Measurements from ENCODE around the gene BCL2L12. TPM values are rescaled to one million over a fixed set of nuclear protein-coding genes. Genes with fewer than 3 reads are reported as not detected.

The BCL2L12 gene
- total RNA-seq, 1 experiment from 2014 or later, result 145 TPM

DNA sequence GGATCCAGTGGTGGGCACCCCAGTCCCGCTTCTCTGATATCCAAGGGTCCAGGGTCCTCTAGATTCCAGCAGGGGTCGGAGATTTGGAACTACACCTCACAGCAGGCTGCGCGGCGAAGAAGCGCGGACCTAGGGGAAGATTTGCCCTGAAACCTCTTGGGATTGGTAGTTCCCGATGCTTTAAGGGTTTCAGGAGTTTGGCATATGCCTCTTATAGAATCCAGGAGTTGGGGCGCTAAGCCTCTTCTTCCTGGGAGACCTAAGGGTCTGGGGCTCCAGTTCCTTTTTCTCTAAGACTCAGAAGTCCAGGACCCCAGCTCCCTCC is 349 bp downstream of the BCL2L12 start:
- H4K8ac ChIP-seq (replicated peaks; ENCODE audit: insufficient read length, low read depth, low read length), result no peak overlapping the region
- H3K27ac Mint-ChIP-seq, result peak overlapping the region; percentile 96 to 99 (median 96); a peak in 4 of 7 replicates

More for the DNA sequence above, 349 bp downstream of the BCL2L12 start:
- H2BK5ac ChIP-seq (ENCODE audit: insufficient read length, low read length), result no peak overlapping the region
- H3K9ac ChIP-seq (ENCODE audit: extremely low read depth, insufficient read length, low read length), result peak overlapping the region; percentile 74
- TF ChIP-seq, protein P1, sequence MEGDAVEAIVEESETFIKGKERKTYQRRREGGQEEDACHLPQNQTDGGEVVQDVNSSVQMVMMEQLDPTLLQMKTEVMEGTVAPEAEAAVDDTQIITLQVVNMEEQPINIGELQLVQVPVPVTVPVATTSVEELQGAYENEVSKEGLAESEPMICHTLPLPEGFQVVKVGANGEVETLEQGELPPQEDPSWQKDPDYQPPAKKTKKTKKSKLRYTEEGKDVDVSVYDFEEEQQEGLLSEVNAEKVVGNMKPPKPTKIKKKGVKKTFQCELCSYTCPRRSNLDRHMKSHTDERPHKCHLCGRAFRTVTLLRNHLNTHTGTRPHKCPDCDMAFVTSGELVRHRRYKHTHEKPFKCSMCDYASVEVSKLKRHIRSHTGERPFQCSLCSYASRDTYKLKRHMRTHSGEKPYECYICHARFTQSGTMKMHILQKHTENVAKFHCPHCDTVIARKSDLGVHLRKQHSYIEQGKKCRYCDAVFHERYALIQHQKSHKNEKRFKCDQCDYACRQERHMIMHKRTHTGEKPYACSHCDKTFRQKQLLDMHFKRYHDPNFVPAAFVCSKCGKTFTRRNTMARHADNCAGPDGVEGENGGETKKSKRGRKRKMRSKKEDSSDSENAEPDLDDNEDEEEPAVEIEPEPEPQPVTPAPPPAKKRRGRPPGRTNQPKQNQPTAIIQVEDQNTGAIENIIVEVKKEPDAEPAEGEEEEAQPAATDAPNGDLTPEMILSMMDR (conservative IDR thresholded peaks at IDR 0.05), result peak; percentile 30; the same call in 1 of the 3 replicates
- H3K4ac ChIP-seq (ENCODE audit: low read depth, low read length), result no peak overlapping the region
- H4K20me1 ChIP-seq (ENCODE audit: control insufficient read depth, insufficient read depth, insufficient read length), result no peaks in the 10 kb centered on the region
- H4K5ac ChIP-seq (ENCODE audit: insufficient read length, low read depth, low read length), result no peak overlapping the region
- no peak overlapping the region for H3K18ac ChIP-seq (ENCODE audit: insufficient read length, low read depth, low read length)
- Mint-ChIP-seq H3K4me3 (peak overlapping the region; percentile 99 to 100), H3K36me3 (ENCODE audit: insufficient read depth in 1 of 3, low read depth in 3 of 3) (peaks cover 33 to 57% (median 56%) of the 10 kb centered on the region in 3 experiments; a peak in 6 of 7 replicates), H3K27me3 (ENCODE audit: low read depth) (peaks cover 3% of the 10 kb centered on the region), H3K9me3 (peaks cover 0 to 1% of the 10 kb centered on the region in 2 experiments; a peak in 3 of 5 replicates), H3K4me1 (peaks cover 12 to 37% of the 10 kb centered on the region in 2 experiments)
- DNase-seq, result no peak
- H2BK120ac ChIP-seq (ENCODE audit: low read depth, low read length, poor library complexity, severe bottlenecking), result no peak overlapping the region
- no peak overlapping the region for H3K14ac ChIP-seq (ENCODE audit: insufficient read depth, low read length)
- no peak overlapping the region for H4K91ac ChIP-seq (ENCODE audit: insufficient read length, low read depth, low read length)
- H3K27ac ChIP-seq (ENCODE audit: insufficient read length, low read depth, low read length), result no peak overlapping the region
- H3K4me2 ChIP-seq (ENCODE audit: insufficient read depth, insufficient read length, low read length), result peak overlapping the region; percentile 99
- no peaks in the 10 kb centered on the region for H3K4me1 ChIP-seq (ENCODE audit: insufficient read depth, low read length)
- H2BK12ac ChIP-seq (ENCODE audit: insufficient read length, low read depth, low read length), result no peak overlapping the region
- no CpG with 5 or more reads among the region's 9 CpGs for WGBS (ENCODE audit: extremely low coverage, insufficient read length, low lambda C conversion rate)
- no peak overlapping the region for H2AFZ ChIP-seq (ENCODE audit: low read length)
- peaks cover 11% of the 10 kb centered on the region for H3K79me1 ChIP-seq (ENCODE audit: insufficient read depth, low read depth, low read length, poor library complexity, severe bottlenecking)
- H3K56ac ChIP-seq (ENCODE audit: insufficient read length, low read depth, low read length), result no peak overlapping the region
- peaks cover 5% of the 10 kb centered on the region; the same call in 1 of the 2 replicates for H3K79me2 ChIP-seq (ENCODE audit: insufficient read depth, low read length)
- H3K23me2 ChIP-seq (ENCODE audit: insufficient read length, low read depth, low read length, poor library complexity, severe bottlenecking), result peaks cover 18% of the 10 kb centered on the region
- no peak overlapping the region for H2BK15ac ChIP-seq (ENCODE audit: low read depth, low read length)
- H3K27me3 ChIP-seq (ENCODE audit: insufficient read depth, low read length), result no peaks in the 10 kb centered on the region
- H2AK5ac ChIP-seq (ENCODE audit: insufficient read length, low read length), result no peak overlapping the region
- no peaks in the 10 kb centered on the region for H3K9me3 ChIP-seq (ENCODE audit: control insufficient read depth, low read depth, low read length)
- H2BK20ac ChIP-seq (ENCODE audit: low read depth, low read length, poor library complexity, severe bottlenecking), result no peak overlapping the region
- H3T11ph ChIP-seq (ENCODE audit: low read length), result no peak overlapping the region
- no peak overlapping the region for H3K23ac ChIP-seq (ENCODE audit: insufficient read length, low read depth, low read length)
